ENCODE measurements around the gene ADORA2A. TPM values are rescaled to one million over a fixed set of nuclear protein-coding genes. Genes with fewer than 3 reads are reported as not detected.

ADORA2A gene
- total and polyA plus RNA-seq, 2 of the 8 experiments (the other 6 are each of a cell fraction or from before 2014, with no cell fraction given): 7.1 to 20.3 TPM

DNA sequence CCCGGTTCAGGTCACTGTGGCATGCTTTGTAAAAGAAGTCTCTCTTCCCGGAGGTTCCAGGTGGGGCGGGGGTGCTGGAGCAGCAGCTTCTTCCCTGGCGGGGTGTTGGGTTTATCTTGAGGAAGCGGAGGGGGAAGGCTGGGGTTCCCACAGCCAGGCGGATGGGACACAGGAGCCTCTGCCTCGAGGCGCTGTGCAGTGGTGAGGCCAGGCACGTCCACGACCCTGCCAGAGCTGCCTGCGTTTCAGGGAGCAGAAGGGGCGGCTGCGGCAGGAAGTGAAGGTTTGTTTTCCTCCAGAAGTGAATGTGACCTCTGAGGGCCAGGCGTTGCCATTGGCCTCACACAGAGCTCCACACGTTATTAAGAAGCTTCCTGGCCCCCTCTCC, 20.1 kb upstream of the ADORA2A start:
- H4K20me1 ChIP-seq (replicated peaks in 1 of 2; ENCODE audit: control insufficient read depth in 1 of 2, insufficient read depth in 2 of 2, low read length in 2 of 2): peaks cover 0 to 2% of the 10 kb centered on the region in 2 experiments
- CTCF ChIA-PET (ENCODE audit: partially characterized antibody): interaction anchor here (0.6 to 8.3 kb wide), 9 partner anchors 10 to 127 kb away, joined by 3 to 83 read pairs (median 3); no protein-coding TSS in a partner anchor
- no peaks in the 10 kb centered on the region for H3K9me3 ChIP-seq (ENCODE audit: insufficient read depth in 2 of 2, low read depth in 1 of 2, low read length in 1 of 2)
- no peak overlapping the region for H3K18ac ChIP-seq (ENCODE audit: extremely low read depth, low read length)
- 0 out of 2 replicates have a peak overlapping the region, but pooled peaks have one; percentile 0 for H3K27ac ChIP-seq (ENCODE audit: low read depth, low read length)
- no peak overlapping the region for H2BK20ac ChIP-seq (ENCODE audit: low read length)
- H2BK15ac ChIP-seq (ENCODE audit: low read length): no peak overlapping the region
- no peak overlapping the region for H3K9ac ChIP-seq (replicated peaks in 1 of 4; ENCODE audit: extremely low read depth in 1 of 4, low read depth in 3 of 4, low read length in 3 of 4)
- no peak for FAIRE-seq
- H3K56ac ChIP-seq (replicated peaks; ENCODE audit: insufficient read length, low read depth, low read length): no peak overlapping the region
- H2AK5ac ChIP-seq (ENCODE audit: low read depth, low read length): no peak overlapping the region
- H3K4me3 ChIP-seq (ENCODE audit: extremely low read depth in 1 of 4, insufficient read depth in 2 of 4, low read depth in 3 of 4, low read length in 4 of 4): no peak overlapping the region
- no peak overlapping the region for H3K14ac ChIP-seq (ENCODE audit: insufficient read length)
- H3K23ac ChIP-seq (ENCODE audit: insufficient read length): no peak overlapping the region
- H2BK120ac ChIP-seq (replicated peaks; ENCODE audit: low read depth, low read length): no peak overlapping the region
- WGBS, 2 experiments (ENCODE audit: extremely low coverage in 1 of 2, insufficient coverage in 1 of 2, insufficient read length in 1 of 2, insufficient replicate concordance in 2 of 2, low coverage in 1 of 2, low lambda C conversion rate in 2 of 2, missing lambda C conversion rate in 1 of 2): 81% methylated on average over 15 of the region's 15 CpGs; no CpG with 5 or more reads in 1 of the 2 experiments
- H2BK12ac ChIP-seq (ENCODE audit: low read depth, low read length): no peak overlapping the region
- no peak overlapping the region for H3K4ac ChIP-seq (replicated peaks; ENCODE audit: insufficient read length, low read depth, low read length)
- H4K91ac ChIP-seq (replicated peaks; ENCODE audit: insufficient read length, low read length): no peak overlapping the region
- H3K79me1 ChIP-seq (ENCODE audit: low read depth, low read length): no peaks in the 10 kb centered on the region
- no peaks in the 10 kb centered on the region for H3K23me2 ChIP-seq (ENCODE audit: low read depth, low read length)
- peaks cover 0 to 6% (median 0%) of the 10 kb centered on the region in 4 experiments; a peak in 4 of 8 replicates for H3K36me3 ChIP-seq (ENCODE audit: control insufficient read depth in 2 of 4, insufficient read depth in 4 of 4, low read length in 3 of 4)
- H3K4me1 ChIP-seq (replicated peaks in 1 of 4; ENCODE audit: control insufficient read depth in 3 of 4, insufficient read depth in 4 of 4, low read length in 3 of 4): peaks cover 0 to 12% (median 0%) of the 10 kb centered on the region in 4 experiments; a peak in 2 of 7 replicates
- no peak overlapping the region for H2AFZ ChIP-seq (ENCODE audit: low read length)
- H4K8ac ChIP-seq (ENCODE audit: extremely low read depth, insufficient read depth, low read length): no peak overlapping the region
- H4K5ac ChIP-seq (ENCODE audit: insufficient read length, low read depth, low read length): no peak overlapping the region
- POLR2A ChIA-PET (ENCODE audit: partially characterized antibody): no interaction called here
- no peak overlapping the region for H2BK5ac ChIP-seq (ENCODE audit: low read depth, low read length)
- H3K4me2 ChIP-seq (ENCODE audit: insufficient read depth in 1 of 2, low read depth in 2 of 2, low read length in 2 of 2): no peak overlapping the region
- no peaks in the 10 kb centered on the region for H3K27me3 ChIP-seq (replicated peaks in 1 of 4; ENCODE audit: control insufficient read depth in 3 of 4, extremely low read depth in 1 of 4, insufficient read depth in 3 of 4, low read length in 3 of 4)
- no peaks in the 10 kb centered on the region for H3K79me2 ChIP-seq (ENCODE audit: control insufficient read depth in 1 of 2, insufficient read depth in 2 of 2, low read length in 2 of 2)
- DNase-seq (ENCODE audit: low read depth in 1 of 2, low spot score in 2 of 2): no peak
- TF ChIP-seq RNF2 (IDR thresholded peaks at IDR 0.05; ENCODE audit: borderline replicate concordance, low read depth, low read length, missing control alignments, poor library complexity, severe bottlenecking) (no peak), FOSL1 (IDR thresholded peaks at IDR 0.05; ENCODE audit: insufficient read depth, low read depth, low read length) (no peak), CEBPB (IDR thresholded peaks at IDR 0.05; ENCODE audit: low read depth, low read length) (no peak), EP300 (IDR thresholded peaks at IDR 0.05; ENCODE audit: borderline replicate concordance in 1 of 2, low read depth in 2 of 2, low read length in 2 of 2) (no peak), SP4 (IDR thresholded peaks at IDR 0.05; ENCODE audit: low read length) (no peak), BCL11A (IDR thresholded peaks at IDR 0.05; ENCODE audit: low read depth in 2 of 2, low read length in 2 of 2) (no peak), RAD21 (IDR thresholded peaks at IDR 0.05 in 1 of 2, conservative IDR thresholded peaks at IDR 0.05 in 1 of 2; ENCODE audit: low read depth in 2 of 2, low read length in 2 of 2) (no peak), SIN3A (conservative IDR thresholded peaks at IDR 0.05 in 1 of 2, IDR thresholded peaks at IDR 0.05 in 1 of 2; ENCODE audit: low read depth in 1 of 2, low read length in 2 of 2) (no peak), RBBP5 (IDR thresholded peaks at IDR 0.05; ENCODE audit: borderline replicate concordance, low read depth, low read length) (no peak), BACH1 (IDR thresholded peaks at IDR 0.05; ENCODE audit: low read length) (no peak), SAP30 (IDR thresholded peaks at IDR 0.05; ENCODE audit: insufficient read depth, insufficient replicate concordance, low read length) (no peak)
- TF ChIP-seq, protein P1, sequence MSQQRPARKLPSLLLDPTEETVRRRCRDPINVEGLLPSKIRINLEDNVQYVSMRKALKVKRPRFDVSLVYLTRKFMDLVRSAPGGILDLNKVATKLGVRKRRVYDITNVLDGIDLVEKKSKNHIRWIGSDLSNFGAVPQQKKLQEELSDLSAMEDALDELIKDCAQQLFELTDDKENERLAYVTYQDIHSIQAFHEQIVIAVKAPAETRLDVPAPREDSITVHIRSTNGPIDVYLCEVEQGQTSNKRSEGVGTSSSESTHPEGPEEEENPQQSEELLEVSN (IDR thresholded peaks at IDR 0.05): no peak
